Ascending aorta (tissue), 2 donors: ENCODE results near the gene GPR25. TPM values are rescaled to one million over a fixed set of nuclear protein-coding genes. Genes with fewer than 3 reads are reported as not detected.

Source experiments
- DNase-seq, 2 donors: peaks; one replicate each; pipeline ENCODE4 v3.0.0-alpha.2; 2019; ENCODE audit warnings: low spot score in 2 of 2
- H3K27ac ChIP-seq, 2 donors: fragments of 200-600 bp; sonication (generic); one replicate each; pipeline ENCODE4 v1.5.1; 2016 to 2017; ENCODE audit warnings: mild to moderate bottlenecking in 1 of 2
- H3K27me3 ChIP-seq: fragments of 200-600 bp; sonication (generic); one replicate; pipeline ENCODE4 v1.5.1; 2017
- H3K36me3 ChIP-seq, 2 donors: fragments of 200-600 bp; sonication (generic); one replicate each; pipeline ENCODE4 v1.5.1; 2016
- H3K4me1 ChIP-seq, 2 donors: fragments of 200-600 bp; sonication (generic); one replicate each; pipeline ENCODE4 v1.5.1; 2016 to 2017; ENCODE audit warnings: mild to moderate bottlenecking in 1 of 2
- H3K4me3 ChIP-seq, 2 donors: fragments of 200-600 bp; sonication (generic); one replicate each; pipeline ENCODE4 v1.5.1; 2016 to 2017; ENCODE audit warnings: mild to moderate bottlenecking in 1 of 2
- H3K9me3 ChIP-seq, 2 donors: fragments of 200-600 bp; sonication (generic); one replicate each; pipeline ENCODE4 v1.5.1; 2016
- CTCF ChIP-seq, 3 experiments: fragments of 200-600 bp in 2 of 3; fragments of 450-650 bp in 1 of 3; sonication (generic) in 2 of 3; IDR thresholded peaks; one replicate each; pipeline ENCODE4 v1.5.1; 2016 to 2019; ENCODE audit warnings: antibody characterized with exemption in 3 of 3, mild to moderate bottlenecking in 1 of 3, moderate library complexity in 1 of 3
- intact Hi-C: fragments of 100-400 bp; cut with DNase I; formaldehyde crosslinking; loops from one replicate; pipeline ENCODE4 v1.15.1; 2023
- total RNA-seq: library from RNA; depleted of rRNA; stranded (reverse); fragments of >200 nt; gene quantifications from one replicate; pipeline ENCODE4 v1.1.0, GENCODE V29; 2016

Gene GPR25
- total RNA-seq, 1 donor from 2014 or later: not detected

- Histone ChIP-seq H3K27me3 (no peaks in the 10 kb centered on the region), H3K4me1 (peaks cover 0 to 7% of the 10 kb centered on the region in 2 donors), H3K4me3 (no peak overlapping the region), H3K9me3 (no peaks in the 10 kb centered on the region), H3K36me3 (no peaks in the 10 kb centered on the region), H3K27ac (no peak overlapping the region)
- intact Hi-C loops: no loop called here
- TF ChIP-seq CTCF (IDR thresholded peaks at IDR 0.05): no peak
- no peak for DNase-seq
These were observed 15.1 kb downstream of the GPR25 start for GRCh38 chr1:200887772-200888348.

- DNase-seq: no peak
- Histone ChIP-seq H3K27me3 (no peaks in the 10 kb centered on the region), H3K27ac (no peak overlapping the region), H3K36me3 (no peaks in the 10 kb centered on the region), H3K4me3 (no peak overlapping the region), H3K4me1 (peaks cover 0 to 7% of the 10 kb centered on the region in 2 donors), H3K9me3 (no peaks in the 10 kb centered on the region)
- intact Hi-C loops: no loop called here
- no peak for TF ChIP-seq CTCF (IDR thresholded peaks at IDR 0.05)
These were observed 15.6 kb downstream of the GPR25 start for GRCh38 chr1:200888349-200888838.

- TF ChIP-seq CTCF (IDR thresholded peaks at IDR 0.05): no peak
- intact Hi-C loops: no loop called here
- no peaks in the 10 kb centered on the region for H3K36me3 ChIP-seq
- H3K27me3 ChIP-seq: no peaks in the 10 kb centered on the region
- H3K4me1 ChIP-seq: peaks cover 0 to 7% of the 10 kb centered on the region in 2 donors
- DNase-seq: no peak
- H3K9me3 ChIP-seq: no peaks in the 10 kb centered on the region
- H3K27ac ChIP-seq: no peak overlapping the region
- no peak overlapping the region for H3K4me3 ChIP-seq
These were observed 16.8 kb downstream of the GPR25 start for GRCh38 chr1:200889571-200889970.

GRCh38 chr1:200890027-200890426 lies 17.2 kb downstream of the GPR25 start:
- no peaks in the 10 kb centered on the region for H3K9me3 ChIP-seq
- peaks cover 0 to 7% of the 10 kb centered on the region in 2 donors for H3K4me1 ChIP-seq
- no peak overlapping the region for H3K4me3 ChIP-seq
- H3K27me3 ChIP-seq: no peaks in the 10 kb centered on the region
- H3K27ac ChIP-seq: no peak overlapping the region
- intact Hi-C loops: no loop called here
- TF ChIP-seq CTCF (IDR thresholded peaks at IDR 0.05): no peak
- H3K36me3 ChIP-seq: no peaks in the 10 kb centered on the region
- DNase-seq: no peak

GRCh38 chr1:200890818-200891773 lies 18.3 kb downstream of the GPR25 start:
- no peaks in the 10 kb centered on the region for H3K36me3 ChIP-seq
- no peak for DNase-seq
- H3K4me1 ChIP-seq: peaks cover 0 to 7% of the 10 kb centered on the region in 2 donors
- TF ChIP-seq CTCF (IDR thresholded peaks at IDR 0.05): peak in 1 of 3 experiments; percentile 28
- H3K27ac ChIP-seq: no peak overlapping the region
- no peaks in the 10 kb centered on the region for H3K9me3 ChIP-seq
- H3K4me3 ChIP-seq: peak overlapping the region; percentile 57 to 65
- no peaks in the 10 kb centered on the region for H3K27me3 ChIP-seq
- intact Hi-C loops: no loop called here
